ENCODE measurements around the gene MLPH. TPM values are rescaled to one million over a fixed set of nuclear protein-coding genes. Genes with fewer than 3 reads are reported as not detected.

The MLPH gene
- polyA plus RNA-seq, 4 donors, result 13.2 to 52.0 (median 18.9) TPM

DNA sequence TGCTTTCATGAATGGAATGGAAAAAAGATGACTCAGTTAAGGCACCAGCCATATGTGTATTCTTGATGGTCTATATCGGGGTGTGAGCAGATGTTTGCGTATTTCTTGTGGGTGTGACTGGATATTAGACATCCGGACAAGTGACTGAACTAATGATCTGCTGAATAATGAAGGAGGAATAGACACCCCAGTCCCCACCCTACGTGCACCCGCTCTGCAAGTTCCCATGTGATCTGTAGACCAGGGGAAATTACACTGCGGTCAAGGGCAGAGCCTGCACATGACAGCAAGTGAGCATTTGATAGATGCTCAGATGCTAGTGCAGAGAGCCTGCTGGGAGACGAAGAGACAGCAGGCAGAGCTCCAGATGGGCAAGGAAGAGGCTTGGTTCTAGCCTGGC is 66.9 kb downstream of the MLPH start:
- H3K4me1 ChIP-seq (ENCODE audit: control insufficient read depth in 3 of 3, insufficient read depth in 2 of 3, low read depth in 1 of 3, low read length in 2 of 3), result peaks cover 0 to 3% (median 0%) of the 10 kb centered on the region in 3 donors
- H3K9me3 ChIP-seq (ENCODE audit: control insufficient read depth in 2 of 2, insufficient read depth in 1 of 2, low read depth in 1 of 2, low read length in 1 of 2), result peaks cover 0 to 28% of the 10 kb centered on the region in 2 donors
- no peak overlapping the region for H3K4me3 ChIP-seq (ENCODE audit: low read depth in 1 of 3, low read length in 3 of 3)
- DNase-seq (peak in 1 of 2 donors; percentile 41), FAIRE-seq (no peak)
- no peaks in the 10 kb centered on the region for H3K36me3 ChIP-seq (ENCODE audit: control insufficient read depth in 3 of 3, insufficient read depth in 2 of 3, low read depth in 1 of 3, low read length in 3 of 3)
- peaks cover 0 to 13% (median 3%) of the 10 kb centered on the region in 3 donors for H3K27me3 ChIP-seq (ENCODE audit: control insufficient read depth in 3 of 3, insufficient read depth in 3 of 3, low read length in 3 of 3)
- WGBS, 3 donors, result 71 to 86% (median 76%) methylated on average over 7 of the region's 7 CpGs
- no peak overlapping the region for H3K27ac ChIP-seq (ENCODE audit: low read depth in 1 of 3, low read length in 2 of 3)

DNA sequence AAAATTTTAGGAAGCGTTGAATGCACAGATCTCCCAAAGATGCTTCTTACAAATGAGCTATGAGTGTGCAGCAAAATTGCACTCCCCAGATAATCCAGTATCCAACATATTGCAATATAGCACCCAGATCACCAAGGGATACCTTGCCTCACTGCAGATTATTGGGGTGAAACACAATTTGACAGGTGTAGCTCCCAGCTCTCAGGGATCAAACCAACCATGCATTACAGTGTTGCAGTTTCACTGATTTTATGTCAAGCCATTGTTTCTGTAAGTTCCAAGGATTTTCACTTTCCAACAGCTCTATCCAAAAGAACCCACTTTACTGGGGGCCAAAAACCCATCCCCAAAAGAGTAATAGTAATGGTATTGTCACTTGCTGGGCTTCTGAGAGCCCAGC is 68.5 kb downstream of the MLPH start:
- H3K36me3 ChIP-seq (ENCODE audit: control insufficient read depth in 3 of 3, insufficient read depth in 2 of 3, low read depth in 1 of 3, low read length in 3 of 3), result no peaks in the 10 kb centered on the region
- H3K9me3 ChIP-seq (ENCODE audit: control insufficient read depth in 2 of 2, insufficient read depth in 1 of 2, low read depth in 1 of 2, low read length in 1 of 2), result peaks cover 0 to 28% of the 10 kb centered on the region in 2 donors
- no peak for DNase-seq
- H3K27me3 ChIP-seq (ENCODE audit: control insufficient read depth in 3 of 3, insufficient read depth in 3 of 3, low read length in 3 of 3), result peaks cover 0 to 13% (median 2%) of the 10 kb centered on the region in 3 donors
- peaks cover 0 to 3% (median 0%) of the 10 kb centered on the region in 3 donors for H3K4me1 ChIP-seq (ENCODE audit: control insufficient read depth in 3 of 3, insufficient read depth in 2 of 3, low read depth in 1 of 3, low read length in 2 of 3)
- no peak overlapping the region for H3K27ac ChIP-seq (ENCODE audit: low read depth in 1 of 3, low read length in 2 of 3)
- H3K4me3 ChIP-seq (ENCODE audit: low read depth in 1 of 3, low read length in 3 of 3), result no peak overlapping the region
- WGBS, 3 donors, result 97 to 100% (median 97%) methylated on average over 1 of the region's 1 CpG
- FAIRE-seq, result no peak

DNA sequence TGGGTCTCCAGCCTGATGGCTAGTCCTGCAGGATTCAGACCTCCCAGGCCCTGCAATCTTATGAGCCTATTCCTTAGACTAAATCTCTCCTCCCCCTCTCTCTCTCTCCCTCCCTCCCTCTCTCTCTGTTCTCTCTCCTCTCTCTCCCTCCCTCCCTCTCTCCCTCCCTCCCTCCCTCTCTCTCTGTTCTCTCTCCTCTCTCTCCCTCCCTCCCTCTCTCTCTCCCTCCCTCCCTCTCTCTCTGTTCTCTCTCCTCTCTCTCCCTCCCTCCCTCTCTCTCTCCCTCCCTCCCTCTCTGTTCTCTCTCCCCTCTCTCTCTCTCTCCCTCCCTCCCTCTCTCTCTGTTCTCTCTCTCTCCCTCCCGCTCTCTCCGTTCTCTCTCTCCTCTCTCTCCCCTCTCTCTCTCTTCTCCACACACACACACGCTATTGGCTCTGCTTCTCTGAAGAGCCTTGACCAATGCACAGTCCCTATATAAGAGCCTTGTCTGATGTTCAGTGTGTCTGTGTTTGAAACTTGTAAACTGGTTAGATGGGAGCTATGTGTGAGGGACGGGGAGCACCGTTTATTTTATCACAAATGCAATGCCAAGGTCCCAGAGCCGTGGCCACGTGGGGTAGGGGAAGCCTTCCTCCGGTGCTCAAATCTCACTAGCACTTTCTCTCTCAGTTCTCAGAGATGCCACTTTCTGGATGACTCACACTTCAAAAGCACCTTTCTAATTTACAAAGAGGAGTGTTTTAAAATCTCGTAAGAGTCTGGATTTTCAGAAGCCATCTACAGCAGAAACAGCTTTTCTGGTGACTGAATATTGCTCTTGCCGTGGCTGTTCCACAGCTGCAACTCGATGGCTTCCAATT is 70.0 kb downstream of the MLPH start:
- no peak overlapping the region for H3K4me3 ChIP-seq (ENCODE audit: low read depth in 1 of 3, low read length in 3 of 3)
- 48 to 60% (median 51%) methylated on average over 10 to 11 of the region's 11 CpGs for WGBS, 3 donors
- peaks cover 0 to 13% (median 2%) of the 10 kb centered on the region in 3 donors for H3K27me3 ChIP-seq (ENCODE audit: control insufficient read depth in 3 of 3, insufficient read depth in 3 of 3, low read length in 3 of 3)
- no peaks in the 10 kb centered on the region for H3K4me1 ChIP-seq (ENCODE audit: control insufficient read depth in 3 of 3, insufficient read depth in 2 of 3, low read depth in 1 of 3, low read length in 2 of 3)
- H3K27ac ChIP-seq (ENCODE audit: low read depth in 1 of 3, low read length in 2 of 3), result no peak overlapping the region
- no peak for DNase-seq
- no peak for FAIRE-seq
- H3K36me3 ChIP-seq (ENCODE audit: control insufficient read depth in 3 of 3, insufficient read depth in 2 of 3, low read depth in 1 of 3, low read length in 3 of 3), result no peaks in the 10 kb centered on the region
- H3K9me3 ChIP-seq (ENCODE audit: control insufficient read depth in 2 of 2, insufficient read depth in 1 of 2, low read depth in 1 of 2, low read length in 1 of 2), result peaks cover 0 to 28% of the 10 kb centered on the region in 2 donors

DNA sequence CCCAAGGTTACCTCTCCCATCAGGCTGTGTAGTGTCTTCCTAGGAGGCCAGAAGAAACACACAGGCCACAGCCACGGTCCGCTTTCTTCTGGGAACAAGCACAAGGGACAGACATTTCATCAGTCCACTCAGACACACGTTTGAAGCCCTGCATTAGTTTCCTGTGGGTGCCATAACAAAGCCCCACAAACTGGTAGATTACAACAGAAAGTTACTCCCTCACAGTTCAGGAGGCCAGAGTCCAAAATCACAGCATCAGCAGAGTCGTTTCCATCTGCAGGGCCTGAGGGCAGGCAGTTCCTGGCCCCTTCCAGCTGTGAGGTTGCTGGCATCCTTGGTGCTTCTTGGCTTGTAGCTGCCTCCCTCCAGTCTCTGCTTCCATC is 70.6 kb downstream of the MLPH start:
- no peak for FAIRE-seq
- 48 to 64% (median 50%) methylated on average over 4 of the region's 4 CpGs for WGBS, 3 donors
- H3K27ac ChIP-seq (ENCODE audit: low read depth in 1 of 3, low read length in 2 of 3), result no peak overlapping the region

DNA sequence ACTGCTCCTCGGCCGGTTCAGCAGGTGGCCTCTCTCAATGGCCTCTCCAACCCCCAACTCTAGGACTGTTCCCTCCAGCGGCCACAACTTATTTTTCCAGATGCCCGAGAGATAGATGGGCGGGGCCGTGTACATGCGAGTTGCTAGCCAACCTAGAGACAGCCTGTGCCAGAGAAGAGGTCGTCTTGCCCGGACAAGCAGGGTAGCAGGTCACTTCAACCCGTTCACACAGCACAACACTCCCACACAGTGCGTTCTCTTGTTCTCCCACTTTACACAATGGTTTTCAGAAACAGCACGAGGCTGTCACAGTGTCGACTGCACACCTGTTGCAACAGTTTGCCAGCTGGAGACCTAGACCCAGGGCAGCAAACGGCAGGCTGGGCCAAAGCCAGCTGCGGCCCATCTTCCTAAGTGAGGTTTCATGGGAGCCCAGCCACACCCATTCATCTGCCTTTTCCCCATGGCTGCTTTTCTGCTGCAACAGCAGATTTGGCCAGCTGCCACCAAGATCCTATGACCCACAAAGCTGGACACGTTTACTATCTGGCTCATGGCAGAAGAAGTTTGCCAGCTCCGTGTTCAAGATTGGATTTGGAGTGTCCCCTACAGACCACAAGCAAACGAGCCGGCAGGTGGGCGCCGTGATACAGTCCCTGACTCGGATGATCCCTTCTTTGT is 72.0 kb downstream of the MLPH start:
- Histone ChIP-seq H3K4me3 (ENCODE audit: low read depth in 1 of 3, low read length in 3 of 3) (no peak overlapping the region), H3K9me3 (ENCODE audit: control insufficient read depth in 2 of 2, insufficient read depth in 1 of 2, low read depth in 1 of 2, low read length in 1 of 2) (peaks cover 0 to 18% of the 10 kb centered on the region in 2 donors), H3K27me3 (ENCODE audit: control insufficient read depth in 3 of 3, insufficient read depth in 3 of 3, low read length in 3 of 3) (peaks cover 0 to 13% (median 2%) of the 10 kb centered on the region in 3 donors), H3K36me3 (ENCODE audit: control insufficient read depth in 3 of 3, insufficient read depth in 2 of 3, low read depth in 1 of 3, low read length in 3 of 3) (no peaks in the 10 kb centered on the region), H3K27ac (ENCODE audit: low read depth in 1 of 3, low read length in 2 of 3) (no peak overlapping the region), H3K4me1 (ENCODE audit: control insufficient read depth in 3 of 3, insufficient read depth in 2 of 3, low read depth in 1 of 3, low read length in 2 of 3) (no peaks in the 10 kb centered on the region)
- peak in 1 of 2 donors; percentile 23 for DNase-seq
- no peak for FAIRE-seq
- 59 to 63% (median 60%) methylated on average over 22 of the region's 22 CpGs for WGBS, 3 donors

More for the DNA sequence above, 70.6 kb downstream of the MLPH start:
- Histone ChIP-seq H3K4me3 (ENCODE audit: low read depth in 1 of 3, low read length in 3 of 3) (no peak overlapping the region), H3K27me3 (ENCODE audit: control insufficient read depth in 3 of 3, insufficient read depth in 3 of 3, low read length in 3 of 3) (peaks cover 0 to 13% (median 2%) of the 10 kb centered on the region in 3 donors), H3K9me3 (ENCODE audit: control insufficient read depth in 2 of 2, insufficient read depth in 1 of 2, low read depth in 1 of 2, low read length in 1 of 2) (peaks cover 0 to 28% of the 10 kb centered on the region in 2 donors), H3K4me1 (ENCODE audit: control insufficient read depth in 3 of 3, insufficient read depth in 2 of 3, low read depth in 1 of 3, low read length in 2 of 3) (no peaks in the 10 kb centered on the region), H3K36me3 (ENCODE audit: control insufficient read depth in 3 of 3, insufficient read depth in 2 of 3, low read depth in 1 of 3, low read length in 3 of 3) (no peaks in the 10 kb centered on the region)
- no peak for DNase-seq

DNA sequence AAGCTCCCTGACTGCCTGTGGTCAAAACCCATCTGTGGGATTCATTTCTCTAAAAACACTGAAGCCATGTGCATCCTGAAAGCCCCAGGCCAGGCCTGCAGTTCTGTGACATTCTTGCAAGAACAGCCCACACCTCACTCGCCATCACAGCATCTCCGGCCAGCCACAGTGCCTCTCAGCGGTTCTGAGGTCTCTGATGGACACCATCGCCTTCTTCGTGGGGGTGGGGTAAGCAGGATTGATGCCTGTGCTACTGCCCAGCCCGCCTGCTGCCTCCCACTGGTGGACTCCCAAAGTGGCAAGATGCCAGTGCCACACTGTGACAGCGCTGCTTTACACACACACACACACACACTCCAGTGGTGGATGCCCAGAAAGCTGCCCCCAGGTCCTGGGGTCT is 74.2 kb downstream of the MLPH start:
- Histone ChIP-seq H3K9me3 (ENCODE audit: control insufficient read depth in 2 of 2, insufficient read depth in 1 of 2, low read depth in 1 of 2, low read length in 1 of 2) (peaks cover 0 to 3% of the 10 kb centered on the region in 2 donors), H3K4me3 (ENCODE audit: low read depth in 1 of 3, low read length in 3 of 3) (no peak overlapping the region), H3K36me3 (ENCODE audit: control insufficient read depth in 3 of 3, insufficient read depth in 2 of 3, low read depth in 1 of 3, low read length in 3 of 3) (no peaks in the 10 kb centered on the region), H3K27ac (ENCODE audit: low read depth in 1 of 3, low read length in 2 of 3) (no peak overlapping the region), H3K4me1 (ENCODE audit: control insufficient read depth in 3 of 3, insufficient read depth in 2 of 3, low read depth in 1 of 3, low read length in 2 of 3) (no peaks in the 10 kb centered on the region), H3K27me3 (ENCODE audit: control insufficient read depth in 3 of 3, insufficient read depth in 3 of 3, low read length in 3 of 3) (peaks cover 0 to 13% (median 7%) of the 10 kb centered on the region in 3 donors)
- no peak for FAIRE-seq
- 79 to 89% (median 84%) methylated on average over 7 of the region's 7 CpGs for whole genome bisulfite sequencing, 3 donors
- DNase-seq, result no peak

DNA sequence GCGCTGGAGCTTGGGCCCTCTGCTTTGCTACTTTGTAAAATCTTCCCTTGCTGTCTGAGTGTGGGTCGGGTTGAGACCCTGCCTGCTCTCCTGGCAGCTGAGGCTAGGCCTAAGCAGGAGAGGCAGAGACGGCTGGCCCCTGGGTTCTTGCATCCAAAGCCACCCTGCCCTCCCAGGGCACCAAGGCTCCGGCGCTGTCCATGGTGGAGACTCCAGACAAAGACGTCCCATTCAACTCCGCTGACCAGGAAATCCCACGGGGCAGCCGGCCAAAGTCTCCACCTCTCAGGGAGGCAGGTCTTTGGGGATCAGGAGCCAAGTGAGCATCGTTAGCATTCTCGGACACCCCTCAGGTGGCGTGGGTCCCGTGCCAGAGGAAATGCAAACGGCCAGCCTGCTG is 76.8 kb downstream of the MLPH start:
- Histone ChIP-seq H3K36me3 (ENCODE audit: control insufficient read depth in 3 of 3, insufficient read depth in 2 of 3, low read depth in 1 of 3, low read length in 3 of 3) (no peaks in the 10 kb centered on the region), H3K4me1 (ENCODE audit: control insufficient read depth in 3 of 3, insufficient read depth in 2 of 3, low read depth in 1 of 3, low read length in 2 of 3) (no peaks in the 10 kb centered on the region), H3K27me3 (ENCODE audit: control insufficient read depth in 3 of 3, insufficient read depth in 3 of 3, low read length in 3 of 3) (peaks cover 0 to 10% (median 7%) of the 10 kb centered on the region in 3 donors), H3K4me3 (ENCODE audit: low read depth in 1 of 3, low read length in 3 of 3) (no peak overlapping the region), H3K9me3 (ENCODE audit: control insufficient read depth in 2 of 2, insufficient read depth in 1 of 2, low read depth in 1 of 2, low read length in 1 of 2) (no peaks in the 10 kb centered on the region), H3K27ac (ENCODE audit: low read depth in 1 of 3, low read length in 2 of 3) (no peak overlapping the region)
- DNase-seq, result peak in 1 of 2 donors; percentile 31
- 25 to 29% (median 27%) methylated on average over 14 of the region's 14 CpGs for WGBS, 3 donors
- no peak for FAIRE-seq

DNA sequence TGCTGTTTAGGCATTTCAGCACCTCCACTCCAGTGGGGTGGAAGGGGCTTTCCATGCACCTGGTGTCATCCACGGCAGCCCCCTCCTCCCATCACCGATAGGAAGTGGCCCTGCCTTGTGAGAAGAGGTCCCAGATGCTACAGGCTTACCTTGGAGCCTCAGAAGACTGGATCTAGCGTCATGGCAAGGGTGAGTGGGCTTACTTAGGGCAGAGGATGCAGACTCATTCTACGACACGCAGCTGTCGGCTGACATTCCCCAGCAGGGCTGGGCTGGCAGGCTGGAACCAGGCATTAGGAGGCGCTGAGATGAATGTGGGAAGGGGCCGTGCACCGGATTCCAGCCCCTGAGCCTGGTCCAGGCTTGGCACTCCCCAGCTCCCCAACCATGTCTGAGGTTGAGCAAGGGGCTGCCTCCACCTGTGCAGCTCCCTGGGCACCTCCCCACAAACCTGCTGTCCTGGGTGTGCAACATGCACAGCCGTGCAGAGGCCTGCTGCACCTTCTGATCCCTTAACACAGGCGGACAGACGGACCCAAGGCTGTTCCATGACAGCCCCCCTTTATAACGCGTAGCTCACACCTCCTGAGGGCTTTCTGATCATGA is 77.6 kb downstream of the MLPH start:
- Histone ChIP-seq H3K9me3 (ENCODE audit: control insufficient read depth in 2 of 2, insufficient read depth in 1 of 2, low read depth in 1 of 2, low read length in 1 of 2) (no peaks in the 10 kb centered on the region), H3K4me1 (ENCODE audit: control insufficient read depth in 3 of 3, insufficient read depth in 2 of 3, low read depth in 1 of 3, low read length in 2 of 3) (no peaks in the 10 kb centered on the region), H3K36me3 (ENCODE audit: control insufficient read depth in 3 of 3, insufficient read depth in 2 of 3, low read depth in 1 of 3, low read length in 3 of 3) (no peaks in the 10 kb centered on the region), H3K27ac (ENCODE audit: low read depth in 1 of 3, low read length in 2 of 3) (no peak overlapping the region), H3K27me3 (ENCODE audit: control insufficient read depth in 3 of 3, insufficient read depth in 3 of 3, low read length in 3 of 3) (peaks cover 0 to 10% (median 7%) of the 10 kb centered on the region in 3 donors), H3K4me3 (ENCODE audit: low read depth in 1 of 3, low read length in 3 of 3) (no peak overlapping the region)
- WGBS, 3 donors, result 79 to 88% (median 85%) methylated on average over 14 of the region's 14 CpGs
- DNase-seq, result no peak
- no peak for FAIRE-seq

Measured in small intestine (tissue), 7 donors.